WTC11 (cell line): ENCODE data around the gene HIGD1B. TPM values are rescaled to one million over a fixed set of nuclear protein-coding genes. Genes with fewer than 3 reads are reported as not detected.

ENCODE experiments used
- ATAC-seq: fragments of 200-7000 bp; cut with Tn5 transposase; 2 replicates; pipeline ENCODE4 v1.10.0; 2021; ENCODE audit warnings: mild to moderate bottlenecking, moderate library complexity
- CTCF ChIA-PET: fragments of 300-600 bp; sonication (Branson Sonifier 250); formaldehyde crosslinking; loops from one replicate; lab custom pipeline; 2021; ENCODE audit warnings: antibody characterized with exemption; lab: Charles Lee
- POLR2A ChIA-PET: fragments of 350-600 bp; sonication (Branson Sonifier 250); formaldehyde crosslinking; loops from one replicate; lab custom pipeline; 2021; ENCODE audit warnings: antibody characterized with exemption; lab: Charles Lee
- DNase-seq: peaks from one replicate; pipeline ENCODE4 v3.0.0; 2021; ENCODE audit warnings: low spot score
- H3K27ac Mint-ChIP-seq: 2 replicates; pipeline ENCODE4 v1.8.0; 2021; ENCODE audit warnings: mixed read lengths
- H3K27me3 Mint-ChIP-seq: 2 replicates; pipeline ENCODE4 v1.8.0; 2021; ENCODE audit warnings: low read depth, mild to moderate bottlenecking, moderate library complexity, mixed read lengths
- H3K36me3 Mint-ChIP-seq: 2 replicates; pipeline ENCODE4 v1.8.0; 2021; ENCODE audit warnings: mixed read lengths
- H3K4me1 Mint-ChIP-seq: 2 replicates; pipeline ENCODE4 v1.8.0; 2022; ENCODE audit warnings: mixed read lengths
- H3K4me3 Mint-ChIP-seq: 2 replicates; pipeline ENCODE4 v1.8.0; 2021; ENCODE audit warnings: mild to moderate bottlenecking, moderate library complexity, mixed read lengths
- H3K9me3 Mint-ChIP-seq: 2 replicates; pipeline ENCODE4 v1.8.0; 2021; ENCODE audit warnings: mixed read lengths
- ATF2 ChIP-seq: sonication (generic); formaldehyde crosslinking; IDR thresholded peaks from 2 replicates; pipeline ENCODE4 v1.8.1; 2022; ENCODE audit warnings: low read depth, missing genetic modification reagents, borderline replicate concordance
- ATF6 ChIP-seq: sonication (generic); formaldehyde crosslinking; IDR thresholded peaks from 2 replicates; pipeline ENCODE4 v1.8.1; 2023; ENCODE audit warnings: mild to moderate bottlenecking, missing genetic modification reagents
- CTCF ChIP-seq: fragments of 200-600 bp; IDR thresholded peaks from 2 replicates; pipeline ENCODE4 v1.8.0; 2022; ENCODE audit warnings: antibody characterized with exemption
- E2F1 ChIP-seq: sonication (generic); formaldehyde crosslinking; IDR thresholded peaks from 2 replicates; pipeline ENCODE4 v1.8.0; 2022; ENCODE audit warnings: mild to moderate bottlenecking, missing genetic modification reagents
- GRHL2 ChIP-seq: fragments of 250-450 bp; sonication (Bioruptor Pico); IDR thresholded peaks from 2 replicates; pipeline ENCODE4 v1.8.0; 2022; ENCODE audit warnings: mild to moderate bottlenecking, moderate library complexity; ENCODE audit not compliant: insufficient replicate concordance, severe bottlenecking
- HMGA2 ChIP-seq: fragments of 250-450 bp; sonication (Bioruptor Pico); IDR thresholded peaks from 2 replicates; pipeline ENCODE4 v1.4.0; 2021; ENCODE audit warnings: mild to moderate bottlenecking, moderate library complexity
- IRF2 ChIP-seq: sonication (generic); formaldehyde crosslinking; IDR thresholded peaks from 2 replicates; pipeline ENCODE4 v1.8.0; 2022; ENCODE audit warnings: low read depth, missing genetic modification reagents, borderline replicate concordance
- JAZF1 ChIP-seq: fragments of 250-450 bp; sonication (Bioruptor Pico); IDR thresholded peaks from 2 replicates; pipeline ENCODE4 v1.9.0; 2021; ENCODE audit warnings: moderate library complexity, mild to moderate bottlenecking, inconsistent platforms
- NFYB ChIP-seq: sonication (generic); formaldehyde crosslinking; conservative IDR thresholded peaks from 2 replicates; pipeline ENCODE4 v1.8.0; 2022; ENCODE audit warnings: low read depth, missing genetic modification reagents
- TCF7 ChIP-seq: sonication (generic); formaldehyde crosslinking; IDR thresholded peaks from 2 replicates; pipeline ENCODE4 v1.8.0; 2022; ENCODE audit warnings: mild to moderate bottlenecking, low read depth, missing genetic modification reagents, moderate library complexity
- ZNF138 ChIP-seq: sonication (generic); formaldehyde crosslinking; conservative IDR thresholded peaks from 2 replicates; pipeline ENCODE4 v1.8.1; 2022; ENCODE audit warnings: mild to moderate bottlenecking, moderate library complexity, missing genetic modification reagents
- ZNF317 ChIP-seq: sonication (generic); formaldehyde crosslinking; IDR thresholded peaks from 2 replicates; pipeline ENCODE4 v1.8.1; 2023; ENCODE audit warnings: low read depth, mild to moderate bottlenecking, moderate library complexity, missing genetic modification reagents, borderline replicate concordance
- ZNF425 ChIP-seq: fragments of 250-450 bp; sonication (Bioruptor Pico); conservative IDR thresholded peaks from 2 replicates; pipeline ENCODE4 v1.9.0; 2021; ENCODE audit warnings: mild to moderate bottlenecking
- total RNA-seq: library from RNA; stranded (reverse); gene quantifications from 3 replicates; pipeline ENCODE4 v1.2.3, GENCODE V29; 2021
- TF ChIP-seq, protein P1 (sequence below): sonication (generic); formaldehyde crosslinking; IDR thresholded peaks from 2 replicates; pipeline ENCODE4 v1.8.0; 2023; ENCODE audit warnings: mild to moderate bottlenecking, missing genetic modification reagents
- TF ChIP-seq, protein P2 (sequence below): sonication (generic); formaldehyde crosslinking; IDR thresholded peaks from 2 replicates; pipeline ENCODE4 v1.8.1; 2023; ENCODE audit warnings: mild to moderate bottlenecking, missing genetic modification reagents, moderate library complexity

The HIGD1B gene
- total RNA-seq, 1 experiment from 2014 or later = not detected

DNA sequence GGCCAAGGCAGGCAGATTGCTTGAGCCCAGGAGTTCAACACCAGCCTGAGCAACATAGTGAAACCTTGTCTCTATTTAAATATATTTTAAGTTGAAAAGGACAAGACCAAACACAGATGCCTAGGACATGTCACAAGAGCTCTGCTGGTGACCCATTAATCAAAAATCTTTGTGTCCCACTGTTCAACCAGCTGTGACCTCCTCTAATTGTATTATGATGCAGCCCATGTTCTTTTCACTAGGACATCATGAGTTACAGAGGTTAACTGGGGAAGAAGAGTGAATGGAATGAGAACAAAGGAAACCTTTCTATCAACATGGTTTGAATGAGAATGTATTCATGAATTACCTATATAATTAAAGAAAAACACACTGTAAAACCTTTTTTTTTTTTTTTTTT lies 44.6 kb downstream of the HIGD1B start:
- Mint-ChIP-seq H3K9me3 (no peaks in the 10 kb centered on the region), H3K27me3 (no peaks in the 10 kb centered on the region), H3K36me3 (peaks cover 21% of the 10 kb centered on the region), H3K4me3 (no peak overlapping the region), H3K4me1 (no peaks in the 10 kb centered on the region)
- CTCF ChIA-PET = interaction anchor here (0.6 kb wide), 1 partner anchor 241 kb away, joined by 3 read pairs; no protein-coding TSS in a partner anchor
- POLR2A ChIA-PET = no interaction called here
- ATAC-seq (no peak), DNase-seq (no peak)
- TF ChIP-seq, protein P1, sequence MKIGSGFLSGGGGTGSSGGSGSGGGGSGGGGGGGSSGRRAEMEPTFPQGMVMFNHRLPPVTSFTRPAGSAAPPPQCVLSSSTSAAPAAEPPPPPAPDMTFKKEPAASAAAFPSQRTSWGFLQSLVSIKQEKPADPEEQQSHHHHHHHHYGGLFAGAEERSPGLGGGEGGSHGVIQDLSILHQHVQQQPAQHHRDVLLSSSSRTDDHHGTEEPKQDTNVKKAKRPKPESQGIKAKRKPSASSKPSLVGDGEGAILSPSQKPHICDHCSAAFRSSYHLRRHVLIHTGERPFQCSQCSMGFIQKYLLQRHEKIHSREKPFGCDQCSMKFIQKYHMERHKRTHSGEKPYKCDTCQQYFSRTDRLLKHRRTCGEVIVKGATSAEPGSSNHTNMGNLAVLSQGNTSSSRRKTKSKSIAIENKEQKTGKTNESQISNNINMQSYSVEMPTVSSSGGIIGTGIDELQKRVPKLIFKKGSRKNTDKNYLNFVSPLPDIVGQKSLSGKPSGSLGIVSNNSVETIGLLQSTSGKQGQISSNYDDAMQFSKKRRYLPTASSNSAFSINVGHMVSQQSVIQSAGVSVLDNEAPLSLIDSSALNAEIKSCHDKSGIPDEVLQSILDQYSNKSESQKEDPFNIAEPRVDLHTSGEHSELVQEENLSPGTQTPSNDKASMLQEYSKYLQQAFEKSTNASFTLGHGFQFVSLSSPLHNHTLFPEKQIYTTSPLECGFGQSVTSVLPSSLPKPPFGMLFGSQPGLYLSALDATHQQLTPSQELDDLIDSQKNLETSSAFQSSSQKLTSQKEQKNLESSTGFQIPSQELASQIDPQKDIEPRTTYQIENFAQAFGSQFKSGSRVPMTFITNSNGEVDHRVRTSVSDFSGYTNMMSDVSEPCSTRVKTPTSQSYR (CRISPR knock-in tag) = no peak
- no peak for TF ChIP-seq E2F1 (CRISPR knock-in tag)
- TF ChIP-seq HMGA2 = no peak
- TF ChIP-seq, protein P2, sequence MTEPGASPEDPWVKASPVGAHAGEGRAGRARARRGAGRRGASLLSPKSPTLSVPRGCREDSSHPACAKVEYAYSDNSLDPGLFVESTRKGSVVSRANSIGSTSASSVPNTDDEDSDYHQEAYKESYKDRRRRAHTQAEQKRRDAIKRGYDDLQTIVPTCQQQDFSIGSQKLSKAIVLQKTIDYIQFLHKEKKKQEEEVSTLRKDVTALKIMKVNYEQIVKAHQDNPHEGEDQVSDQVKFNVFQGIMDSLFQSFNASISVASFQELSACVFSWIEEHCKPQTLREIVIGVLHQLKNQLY = no peak
- no peak for TF ChIP-seq ZNF317 (CRISPR knock-in tag)
- TF ChIP-seq, all 79 proteins: peak for 0
- H3K27ac Mint-ChIP-seq = no peak overlapping the region

GRCh38 chr17:44894642-44895041 lies 47.0 kb downstream of the HIGD1B start:
- POLR2A ChIA-PET = no interaction called here
- H3K27me3 Mint-ChIP-seq = no peaks in the 10 kb centered on the region
- CTCF ChIA-PET = interaction anchor here (0.8 to 1.6 kb wide), 10 partner anchors 10 to 241 kb away, joined by 3 to 6 read pairs (median 3); partner anchors contain the start of gene ACBD4
- peaks cover 7% of the 10 kb centered on the region for H3K4me1 Mint-ChIP-seq
- H3K36me3 Mint-ChIP-seq = peaks cover 21% of the 10 kb centered on the region
- TF ChIP-seq CTCF (peak; percentile 35; the same call in 1 of the 2 replicates), TCF7 (CRISPR knock-in tag) (no peak)
- TF ChIP-seq, all 79 proteins: peak for 1
- no peak overlapping the region for H3K4me3 Mint-ChIP-seq
- H3K27ac Mint-ChIP-seq = no peak overlapping the region
- no peak for DNase-seq
- no peaks in the 10 kb centered on the region for H3K9me3 Mint-ChIP-seq
- ATAC-seq = no peak

DNA sequence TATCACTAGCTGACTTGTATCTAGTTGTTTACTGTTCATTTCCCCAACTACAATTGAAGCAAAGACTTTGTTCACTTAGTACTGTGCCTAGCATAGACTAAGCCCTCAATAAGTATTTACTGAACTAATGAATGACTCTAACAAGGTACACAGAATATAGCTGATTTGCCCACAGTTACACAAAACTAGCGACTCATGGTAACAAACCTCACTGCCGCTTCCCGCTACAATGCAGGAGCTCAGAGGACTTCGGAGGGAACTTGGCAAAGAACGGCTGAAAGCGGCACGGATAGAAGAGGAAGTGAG lies 51.0 kb downstream of the HIGD1B start:
- Mint-ChIP-seq H3K4me3 (peak overlapping the region; percentile 88), H3K9me3 (no peaks in the 10 kb centered on the region), H3K27ac (peak overlapping the region; percentile 100), H3K27me3 (no peaks in the 10 kb centered on the region; the same call in 1 of the 2 replicates), H3K36me3 (peaks cover 16% of the 10 kb centered on the region), H3K4me1 (peaks cover 12% of the 10 kb centered on the region)
- ChIA-PET CTCF (interaction anchor here (0.6 to 3.5 kb wide), 9 partner anchors 12 to 237 kb away, joined by 3 to 29 read pairs (median 6); partner anchors contain the start of gene ACBD4), POLR2A (interaction anchor here (0.5 to 1.3 kb wide), 3 partner anchors 12 to 213 kb away, joined by 4 to 5 read pairs (median 4); no protein-coding TSS in a partner anchor)
- DNase-seq = no peak
- no peak for ATAC-seq
- TF ChIP-seq ZNF138 (CRISPR knock-in tag) = no peak
- no peak for TF ChIP-seq ZNF425 (CRISPR knock-in tag)
- TF ChIP-seq JAZF1 (CRISPR knock-in tag) = no peak
- TF ChIP-seq ATF2 (CRISPR knock-in tag) = no peak
- no peak for TF ChIP-seq GRHL2 (CRISPR knock-in tag)
- no peak for TF ChIP-seq IRF2 (CRISPR knock-in tag)
- no peak for TF ChIP-seq NFYB (CRISPR knock-in tag)
- no peak for TF ChIP-seq ATF6 (CRISPR knock-in tag)
